Smooth muscle cell of the umbilical artery (primary cell): Measurements from ENCODE around the gene PTH2R. TPM values are rescaled to one million over a fixed set of nuclear protein-coding genes. Genes with fewer than 3 reads are reported as not detected.

Experiments
- total RNA-seq: library from RNA; depleted of rRNA; stranded (reverse); fragments of >200 nt; gene quantifications from 2 replicates; pipeline ENCODE4 v1.2.3, GENCODE V29; 2014

The PTH2R gene
- total RNA-seq = under 0.01 TPM in 1 of 2 replicates, not detected in the other

GRCh38 chr2:208406474-208407451, at the start of gene PTH2R:
PTH2R (plus strand) TSS chr2:208406792; CDS start chr2:208407044, 252 bp downstream.

Other genes with a start within 250 kb of the PTH2R start
- not detected in 2 replicates for gene CRYGA, start 243.2 kb upstream of the PTH2R start, total RNA-seq
- gene C2orf80, start 216.8 kb upstream of the PTH2R start, total RNA-seq = not detected in 2 replicates
- gene IDH1, start 151.7 kb upstream of the PTH2R start, total RNA-seq = 228 and 311 TPM in 2 replicates
- 35.9 TPM in 2 replicates for gene PIKFYVE, start 140.5 kb upstream of the PTH2R start, total RNA-seq